HepG2 (cell line): ENCODE measurements around the gene RMI1. TPM values are rescaled to one million over a fixed set of nuclear protein-coding genes. Genes with fewer than 3 reads are reported as not detected.

Experiments used
- CENPT ChIP-seq: sonication (generic); formaldehyde crosslinking; IDR thresholded peaks from 2 replicates; pipeline ENCODE4 v1.8.0; 2022; ENCODE audit warnings: low read depth, mild to moderate bottlenecking, moderate library complexity, missing genetic modification reagents
- HOXD1 ChIP-seq: sonication (generic); formaldehyde crosslinking; IDR thresholded peaks from 2 replicates; pipeline ENCODE4 v1.5.0; 2020; ENCODE audit warnings: missing genetic modification reagents
- POLR2G ChIP-seq: fragments of 200-400 bp; formaldehyde crosslinking; IDR thresholded peaks from 2 replicates; pipeline ENCODE4 v1.6.1; 2018; ENCODE audit warnings: mild to moderate bottlenecking, low read depth, low read length, moderate library complexity
- RCOR2 ChIP-seq: IDR thresholded peaks from 2 replicates; pipeline ENCODE4 v1.6.1; 2016; ENCODE audit warnings: missing biosample characterization, missing genetic modification reagents
- YY1 ChIP-seq: IDR thresholded peaks from 2 replicates; pipeline ENCODE4 v1.6.1; 2011; ENCODE audit warnings: low read length, low read depth, moderate library complexity, mild to moderate bottlenecking; ENCODE audit not compliant: insufficient read depth, insufficient replicate concordance
- polyA plus RNA-seq, 8 experiments: library from polyadenylated mRNA; depleted of rRNA in 3 of 8; stranded (reverse) in 7 of 8; unstranded in 1 of 8; fragments of >200 nt; fragmentation: Illumina TruSeq in 4 of 8; extraction: Trizol in 4 of 8; gene quantifications; 2 replicates each; pipeline versions ENCODE4 v1.2.1 to v1.2.3, GENCODE V29; 2011 to 2016; ENCODE audit warnings: low read depth in 4 of 8, missing spikeins in 1 of 8, mixed read lengths in 1 of 8; ENCODE audit not compliant: insufficient read depth in 1 of 8
- total RNA-seq, 5 experiments: library from RNA; depleted of rRNA; stranded (reverse); fragments of >200 nt; fragmentation: Illumina TruSeq; extraction: Trizol; gene quantifications; 2 replicates each; pipeline ENCODE4 v1.2.3, GENCODE V29; 2016; ENCODE audit warnings: low read depth in 1 of 5
- TF ChIP-seq, protein P1 (sequence below): sonication (generic); formaldehyde crosslinking; IDR thresholded peaks from 2 replicates; pipeline ENCODE4 v1.9.0; 2021; ENCODE audit warnings: missing genetic modification reagents, borderline replicate concordance
- TF ChIP-seq, protein P2 (sequence below): sonication (generic); formaldehyde crosslinking; IDR thresholded peaks from 2 replicates; pipeline ENCODE4 v1.5.0; 2020; ENCODE audit warnings: mild to moderate bottlenecking, missing genetic modification reagents, borderline replicate concordance
- TF ChIP-seq, protein P3 (sequence below): sonication (generic); formaldehyde crosslinking; IDR thresholded peaks from 2 replicates; pipeline ENCODE4 v1.4.0; 2020; ENCODE audit warnings: missing genetic modification reagents
- TF ChIP-seq, protein P4 (sequence below): sonication (generic); formaldehyde crosslinking; IDR thresholded peaks from 2 replicates; pipeline ENCODE4 v1.5.0; 2020; ENCODE audit warnings: missing genetic modification reagents, mild to moderate bottlenecking, borderline replicate concordance
- TF ChIP-seq, protein P5 (sequence below): sonication (generic); formaldehyde crosslinking; IDR thresholded peaks from 2 replicates; pipeline ENCODE4 v1.4.0; 2020; ENCODE audit warnings: mild to moderate bottlenecking, missing genetic modification reagents

The RMI1 gene
- total and polyA plus RNA-seq, 2 of the 13 experiments (the other 11 are each of a cell fraction or from before 2014, with no cell fraction given): 0.54 to 3.7 TPM

DNA sequence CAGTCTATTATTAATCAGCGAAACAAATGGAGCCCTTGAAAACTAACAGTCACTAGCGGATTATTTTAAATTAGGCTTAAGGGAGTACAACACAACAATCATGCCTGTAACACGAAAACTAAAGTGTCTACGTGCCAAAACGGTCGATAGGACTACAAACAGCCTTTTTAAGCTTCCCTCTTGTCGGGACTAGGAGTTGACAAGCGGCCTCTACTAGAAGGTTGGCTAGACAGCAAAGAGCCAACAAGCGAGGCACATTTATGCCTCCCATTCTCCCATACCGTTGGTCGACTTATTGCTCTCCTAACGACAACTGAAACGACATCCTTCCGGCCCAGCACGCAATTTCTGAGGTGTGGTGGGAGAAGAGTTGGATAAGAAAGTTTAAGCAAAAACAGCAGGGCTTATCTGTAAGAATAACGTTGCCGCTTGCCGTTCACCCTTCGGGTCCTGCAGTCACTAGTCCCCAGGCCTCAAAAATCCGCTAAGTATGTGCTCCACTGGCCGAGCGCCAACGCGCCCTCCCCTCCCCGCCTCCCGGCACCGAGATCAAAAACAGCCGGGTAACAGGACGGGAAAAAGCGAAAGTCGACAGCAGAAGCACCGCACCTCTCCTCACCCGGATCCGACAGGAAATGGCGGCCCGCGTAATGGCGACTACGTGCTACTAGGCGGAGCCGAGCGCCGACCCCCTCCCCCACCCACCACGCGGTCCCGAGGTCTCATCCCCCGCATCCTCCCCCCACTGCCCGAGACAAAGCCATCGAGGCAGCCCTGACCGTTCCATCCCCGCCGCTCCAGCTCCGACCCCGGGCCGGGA lies 1.4 kb upstream of the RMI1 start (continued):
- TF ChIP-seq, protein P1, sequence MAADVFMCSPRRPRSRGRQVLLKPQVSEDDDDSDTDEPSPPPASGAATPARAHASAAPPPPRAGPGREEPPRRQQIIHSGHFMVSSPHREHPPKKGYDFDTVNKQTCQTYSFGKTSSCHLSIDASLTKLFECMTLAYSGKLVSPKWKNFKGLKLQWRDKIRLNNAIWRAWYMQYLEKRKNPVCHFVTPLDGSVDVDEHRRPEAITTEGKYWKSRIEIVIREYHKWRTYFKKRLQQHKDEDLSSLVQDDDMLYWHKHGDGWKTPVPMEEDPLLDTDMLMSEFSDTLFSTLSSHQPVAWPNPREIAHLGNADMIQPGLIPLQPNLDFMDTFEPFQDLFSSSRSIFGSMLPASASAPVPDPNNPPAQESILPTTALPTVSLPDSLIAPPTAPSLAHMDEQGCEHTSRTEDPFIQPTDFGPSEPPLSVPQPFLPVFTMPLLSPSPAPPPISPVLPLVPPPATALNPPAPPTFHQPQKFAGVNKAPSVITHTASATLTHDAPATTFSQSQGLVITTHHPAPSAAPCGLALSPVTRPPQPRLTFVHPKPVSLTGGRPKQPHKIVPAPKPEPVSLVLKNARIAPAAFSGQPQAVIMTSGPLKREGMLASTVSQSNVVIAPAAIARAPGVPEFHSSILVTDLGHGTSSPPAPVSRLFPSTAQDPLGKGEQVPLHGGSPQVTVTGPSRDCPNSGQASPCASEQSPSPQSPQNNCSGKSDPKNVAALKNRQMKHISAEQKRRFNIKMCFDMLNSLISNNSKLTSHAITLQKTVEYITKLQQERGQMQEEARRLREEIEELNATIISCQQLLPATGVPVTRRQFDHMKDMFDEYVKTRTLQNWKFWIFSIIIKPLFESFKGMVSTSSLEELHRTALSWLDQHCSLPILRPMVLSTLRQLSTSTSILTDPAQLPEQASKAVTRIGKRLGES (CRISPR knock-in tag): no peak
- TF ChIP-seq, protein P2, sequence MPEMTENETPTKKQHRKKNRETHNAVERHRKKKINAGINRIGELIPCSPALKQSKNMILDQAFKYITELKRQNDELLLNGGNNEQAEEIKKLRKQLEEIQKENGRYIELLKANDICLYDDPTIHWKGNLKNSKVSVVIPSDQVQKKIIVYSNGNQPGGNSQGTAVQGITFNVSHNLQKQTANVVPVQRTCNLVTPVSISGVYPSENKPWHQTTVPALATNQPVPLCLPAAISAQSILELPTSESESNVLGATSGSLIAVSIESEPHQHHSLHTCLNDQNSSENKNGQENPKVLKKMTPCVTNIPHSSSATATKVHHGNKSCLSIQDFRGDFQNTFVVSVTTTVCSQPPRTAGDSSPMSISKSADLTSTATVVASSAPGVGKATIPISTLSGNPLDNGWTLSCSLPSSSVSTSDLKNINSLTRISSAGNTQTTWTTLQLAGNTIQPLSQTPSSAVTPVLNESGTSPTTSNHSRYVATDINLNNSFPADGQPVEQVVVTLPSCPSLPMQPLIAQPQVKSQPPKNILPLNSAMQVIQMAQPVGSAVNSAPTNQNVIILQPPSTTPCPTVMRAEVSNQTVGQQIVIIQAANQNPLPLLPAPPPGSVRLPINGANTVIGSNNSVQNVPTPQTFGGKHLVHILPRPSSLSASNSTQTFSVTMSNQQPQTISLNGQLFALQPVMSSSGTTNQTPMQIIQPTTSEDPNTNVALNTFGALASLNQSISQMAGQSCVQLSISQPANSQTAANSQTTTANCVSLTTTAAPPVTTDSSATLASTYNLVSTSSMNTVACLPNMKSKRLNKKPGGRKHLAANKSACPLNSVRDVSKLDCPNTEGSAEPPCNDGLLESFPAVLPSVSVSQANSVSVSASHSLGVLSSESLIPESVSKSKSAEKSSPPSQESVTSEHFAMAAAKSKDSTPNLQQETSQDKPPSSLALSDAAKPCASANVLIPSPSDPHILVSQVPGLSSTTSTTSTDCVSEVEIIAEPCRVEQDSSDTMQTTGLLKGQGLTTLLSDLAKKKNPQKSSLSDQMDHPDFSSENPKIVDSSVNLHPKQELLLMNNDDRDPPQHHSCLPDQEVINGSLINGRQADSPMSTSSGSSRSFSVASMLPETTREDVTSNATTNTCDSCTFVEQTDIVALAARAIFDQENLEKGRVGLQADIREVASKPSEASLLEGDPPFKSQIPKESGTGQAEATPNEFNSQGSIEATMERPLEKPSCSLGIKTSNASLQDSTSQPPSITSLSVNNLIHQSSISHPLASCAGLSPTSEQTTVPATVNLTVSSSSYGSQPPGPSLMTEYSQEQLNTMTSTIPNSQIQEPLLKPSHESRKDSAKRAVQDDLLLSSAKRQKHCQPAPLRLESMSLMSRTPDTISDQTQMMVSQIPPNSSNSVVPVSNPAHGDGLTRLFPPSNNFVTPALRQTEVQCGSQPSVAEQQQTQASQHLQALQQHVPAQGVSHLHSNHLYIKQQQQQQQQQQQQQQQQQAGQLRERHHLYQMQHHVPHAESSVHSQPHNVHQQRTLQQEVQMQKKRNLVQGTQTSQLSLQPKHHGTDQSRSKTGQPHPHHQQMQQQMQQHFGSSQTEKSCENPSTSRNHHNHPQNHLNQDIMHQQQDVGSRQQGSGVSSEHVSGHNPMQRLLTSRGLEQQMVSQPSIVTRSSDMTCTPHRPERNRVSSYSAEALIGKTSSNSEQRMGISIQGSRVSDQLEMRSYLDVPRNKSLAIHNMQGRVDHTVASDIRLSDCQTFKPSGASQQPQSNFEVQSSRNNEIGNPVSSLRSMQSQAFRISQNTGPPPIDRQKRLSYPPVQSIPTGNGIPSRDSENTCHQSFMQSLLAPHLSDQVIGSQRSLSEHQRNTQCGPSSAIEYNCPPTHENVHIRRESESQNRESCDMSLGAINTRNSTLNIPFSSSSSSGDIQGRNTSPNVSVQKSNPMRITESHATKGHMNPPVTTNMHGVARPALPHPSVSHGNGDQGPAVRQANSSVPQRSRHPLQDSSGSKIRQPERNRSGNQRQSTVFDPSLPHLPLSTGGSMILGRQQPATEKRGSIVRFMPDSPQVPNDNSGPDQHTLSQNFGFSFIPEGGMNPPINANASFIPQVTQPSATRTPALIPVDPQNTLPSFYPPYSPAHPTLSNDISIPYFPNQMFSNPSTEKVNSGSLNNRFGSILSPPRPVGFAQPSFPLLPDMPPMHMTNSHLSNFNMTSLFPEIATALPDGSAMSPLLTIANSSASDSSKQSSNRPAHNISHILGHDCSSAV (CRISPR knock-in tag): 0 out of 2 replicates have a peak, but pooled peaks have one; percentile 40
- TF ChIP-seq, protein P3, sequence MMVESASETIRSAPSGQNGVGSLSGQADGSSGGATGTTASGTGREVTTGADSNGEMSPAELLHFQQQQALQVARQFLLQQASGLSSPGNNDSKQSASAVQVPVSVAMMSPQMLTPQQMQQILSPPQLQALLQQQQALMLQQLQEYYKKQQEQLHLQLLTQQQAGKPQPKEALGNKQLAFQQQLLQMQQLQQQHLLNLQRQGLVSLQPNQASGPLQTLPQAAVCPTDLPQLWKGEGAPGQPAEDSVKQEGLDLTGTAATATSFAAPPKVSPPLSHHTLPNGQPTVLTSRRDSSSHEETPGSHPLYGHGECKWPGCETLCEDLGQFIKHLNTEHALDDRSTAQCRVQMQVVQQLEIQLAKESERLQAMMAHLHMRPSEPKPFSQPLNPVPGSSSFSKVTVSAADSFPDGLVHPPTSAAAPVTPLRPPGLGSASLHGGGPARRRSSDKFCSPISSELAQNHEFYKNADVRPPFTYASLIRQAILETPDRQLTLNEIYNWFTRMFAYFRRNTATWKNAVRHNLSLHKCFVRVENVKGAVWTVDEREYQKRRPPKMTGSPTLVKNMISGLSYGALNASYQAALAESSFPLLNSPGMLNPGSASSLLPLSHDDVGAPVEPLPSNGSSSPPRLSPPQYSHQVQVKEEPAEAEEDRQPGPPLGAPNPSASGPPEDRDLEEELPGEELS (CRISPR knock-in tag): peak; percentile 9; the same call in 1 of the 2 replicates
- TF ChIP-seq, protein P4, sequence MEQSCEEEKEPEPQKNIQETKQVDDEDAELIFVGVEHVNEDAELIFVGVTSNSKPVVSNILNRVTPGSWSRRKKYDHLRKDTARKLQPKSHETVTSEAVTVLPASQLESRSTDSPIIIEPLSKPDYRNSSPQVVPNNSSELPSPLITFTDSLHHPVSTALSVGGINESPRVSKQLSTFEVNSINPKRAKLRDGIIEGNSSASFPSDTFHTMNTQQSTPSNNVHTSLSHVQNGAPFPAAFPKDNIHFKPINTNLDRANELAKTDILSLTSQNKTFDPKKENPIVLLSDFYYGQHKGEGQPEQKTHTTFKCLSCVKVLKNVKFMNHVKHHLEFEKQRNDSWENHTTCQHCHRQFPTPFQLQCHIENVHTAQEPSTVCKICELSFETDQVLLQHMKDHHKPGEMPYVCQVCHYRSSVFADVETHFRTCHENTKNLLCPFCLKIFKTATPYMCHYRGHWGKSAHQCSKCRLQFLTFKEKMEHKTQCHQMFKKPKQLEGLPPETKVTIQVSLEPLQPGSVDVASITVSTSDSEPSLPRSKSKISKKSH: no peak
- TF ChIP-seq, protein P5, sequence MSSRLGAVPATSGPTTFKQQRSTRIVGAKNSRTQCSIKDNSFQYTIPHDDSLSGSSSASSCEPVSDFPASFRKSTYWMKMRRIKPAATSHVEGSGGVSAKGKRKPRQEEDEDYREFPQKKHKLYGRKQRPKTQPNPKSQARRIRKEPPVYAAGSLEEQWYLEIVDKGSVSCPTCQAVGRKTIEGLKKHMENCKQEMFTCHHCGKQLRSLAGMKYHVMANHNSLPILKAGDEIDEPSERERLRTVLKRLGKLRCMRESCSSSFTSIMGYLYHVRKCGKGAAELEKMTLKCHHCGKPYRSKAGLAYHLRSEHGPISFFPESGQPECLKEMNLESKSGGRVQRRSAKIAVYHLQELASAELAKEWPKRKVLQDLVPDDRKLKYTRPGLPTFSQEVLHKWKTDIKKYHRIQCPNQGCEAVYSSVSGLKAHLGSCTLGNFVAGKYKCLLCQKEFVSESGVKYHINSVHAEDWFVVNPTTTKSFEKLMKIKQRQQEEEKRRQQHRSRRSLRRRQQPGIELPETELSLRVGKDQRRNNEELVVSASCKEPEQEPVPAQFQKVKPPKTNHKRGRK (CRISPR knock-in tag): no peak
- TF ChIP-seq CENPT (CRISPR knock-in tag): no peak
- TF ChIP-seq YY1: peak; percentile 90
- TF ChIP-seq HOXD1 (CRISPR knock-in tag): peak; percentile 68; the same call in 1 of the 2 replicates
- no peak for TF ChIP-seq RCOR2 (CRISPR knock-in tag)
- TF ChIP-seq POLR2G: no peak
